Transverse colon (tissue), 3 donors: Measurements from ENCODE around the gene WDR5.

Experiments
- EP300 ChIP-seq: sonication (generic); formaldehyde crosslinking; IDR thresholded peaks from one replicate; pipeline ENCODE4 v1.6.1; 2017; ENCODE audit warnings: antibody characterized with exemption, low read depth
- TF ChIP-seq, protein P1 (sequence below), 5 experiments: fragments of 200-600 bp in 3 of 5; fragments of 450-650 bp in 2 of 5; sonication (generic) in 3 of 5; IDR thresholded peaks; 1 replicate in 2 of 5; 2 replicates in 3 of 5; pipeline ENCODE4 v1.5.1; 2016 to 2017; ENCODE audit warnings: antibody characterized with exemption in 5 of 5, inconsistent platforms in 3 of 5, mild to moderate bottlenecking in 2 of 5, moderate library complexity in 1 of 5

GRCh38 chr9:134154262-134154701 is 18.4 kb downstream of the WDR5 start:
- TF ChIP-seq, protein P1, sequence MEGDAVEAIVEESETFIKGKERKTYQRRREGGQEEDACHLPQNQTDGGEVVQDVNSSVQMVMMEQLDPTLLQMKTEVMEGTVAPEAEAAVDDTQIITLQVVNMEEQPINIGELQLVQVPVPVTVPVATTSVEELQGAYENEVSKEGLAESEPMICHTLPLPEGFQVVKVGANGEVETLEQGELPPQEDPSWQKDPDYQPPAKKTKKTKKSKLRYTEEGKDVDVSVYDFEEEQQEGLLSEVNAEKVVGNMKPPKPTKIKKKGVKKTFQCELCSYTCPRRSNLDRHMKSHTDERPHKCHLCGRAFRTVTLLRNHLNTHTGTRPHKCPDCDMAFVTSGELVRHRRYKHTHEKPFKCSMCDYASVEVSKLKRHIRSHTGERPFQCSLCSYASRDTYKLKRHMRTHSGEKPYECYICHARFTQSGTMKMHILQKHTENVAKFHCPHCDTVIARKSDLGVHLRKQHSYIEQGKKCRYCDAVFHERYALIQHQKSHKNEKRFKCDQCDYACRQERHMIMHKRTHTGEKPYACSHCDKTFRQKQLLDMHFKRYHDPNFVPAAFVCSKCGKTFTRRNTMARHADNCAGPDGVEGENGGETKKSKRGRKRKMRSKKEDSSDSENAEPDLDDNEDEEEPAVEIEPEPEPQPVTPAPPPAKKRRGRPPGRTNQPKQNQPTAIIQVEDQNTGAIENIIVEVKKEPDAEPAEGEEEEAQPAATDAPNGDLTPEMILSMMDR (IDR thresholded peaks at IDR 0.05), result no peak
- no peak for TF ChIP-seq EP300
